HG03378 (cell line): ENCODE results near the gene LMO1.
A peak's percentile ranks its signal among the peaks of the same experiment; 100 is the strongest.

Experiments
- ATAC-seq: cut with Tn5 transposase; IDR thresholded peaks from one replicate; pipeline ENCODE4 v1.9.1; 2021; ENCODE audit warnings: mild to moderate bottlenecking, moderate library complexity; ENCODE audit not compliant: unreplicated experiment

Gene LMO1

GRCh38 chr11:8263769-8264410 lies at the start of gene LMO1:
LMO1 (minus strand) TSS chr11:8263878; CDS start chr11:8263362, 516 bp downstream.
- ATAC-seq: peak; percentile 55

GRCh38 chr11:8312986-8313385 lies 49.3 kb upstream of the LMO1 start:
- ATAC-seq: no peak

DNA sequence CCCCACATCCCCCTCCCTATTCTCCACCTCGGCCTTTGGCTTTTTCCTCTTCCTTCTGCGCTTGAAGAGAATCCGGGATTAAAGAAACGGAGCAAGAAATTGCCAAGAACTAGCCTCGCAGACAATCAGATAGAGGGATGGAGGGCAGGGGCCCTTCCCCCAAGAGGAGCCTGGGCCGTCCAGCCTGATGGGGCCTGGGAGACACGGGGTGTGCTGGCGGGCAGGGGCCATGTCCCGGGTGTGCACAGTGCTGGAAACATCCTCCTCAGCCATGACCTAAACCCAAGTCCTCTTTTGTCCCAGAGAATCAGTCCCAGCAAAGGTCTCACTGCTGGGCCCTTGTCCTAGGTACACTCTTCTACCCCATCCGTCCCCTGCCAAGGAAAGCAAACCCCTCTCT lies 47.7 kb upstream of the LMO1 start:
- ATAC-seq: no peak

- no peak for ATAC-seq
Measured at GRCh38 chr11:8310743-8311298, 47.1 kb upstream of the LMO1 start.

GRCh38 chr11:8309862-8310261 lies 46.2 kb upstream of the LMO1 start:
- ATAC-seq: no peak

- no peak for ATAC-seq
Measured at GRCh38 chr11:8309311-8309710, 45.6 kb upstream of the LMO1 start.

DNA sequence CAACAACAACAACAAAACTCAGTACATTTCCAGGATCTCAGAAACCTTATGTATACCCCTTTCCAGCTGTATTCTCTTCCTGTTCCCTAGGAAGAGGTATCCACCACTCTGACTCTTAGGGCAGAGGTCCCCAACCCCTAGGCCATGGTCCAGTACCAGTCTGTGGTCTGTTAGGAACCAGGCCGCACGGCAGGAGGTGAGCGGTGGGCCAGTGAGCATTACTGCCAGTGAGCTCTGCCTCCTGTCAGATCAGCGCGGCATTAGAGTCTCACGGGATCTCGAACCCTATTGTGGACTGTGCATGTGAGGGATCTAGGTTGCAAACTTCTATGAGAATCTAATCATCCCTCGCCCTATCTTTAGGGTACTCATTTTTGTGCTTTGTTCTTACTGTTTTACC lies 43.9 kb upstream of the LMO1 start:
- ATAC-seq: no peak

GRCh38 chr11:8301622-8302021 lies 37.9 kb upstream of the LMO1 start:
- ATAC-seq: no peak

DNA sequence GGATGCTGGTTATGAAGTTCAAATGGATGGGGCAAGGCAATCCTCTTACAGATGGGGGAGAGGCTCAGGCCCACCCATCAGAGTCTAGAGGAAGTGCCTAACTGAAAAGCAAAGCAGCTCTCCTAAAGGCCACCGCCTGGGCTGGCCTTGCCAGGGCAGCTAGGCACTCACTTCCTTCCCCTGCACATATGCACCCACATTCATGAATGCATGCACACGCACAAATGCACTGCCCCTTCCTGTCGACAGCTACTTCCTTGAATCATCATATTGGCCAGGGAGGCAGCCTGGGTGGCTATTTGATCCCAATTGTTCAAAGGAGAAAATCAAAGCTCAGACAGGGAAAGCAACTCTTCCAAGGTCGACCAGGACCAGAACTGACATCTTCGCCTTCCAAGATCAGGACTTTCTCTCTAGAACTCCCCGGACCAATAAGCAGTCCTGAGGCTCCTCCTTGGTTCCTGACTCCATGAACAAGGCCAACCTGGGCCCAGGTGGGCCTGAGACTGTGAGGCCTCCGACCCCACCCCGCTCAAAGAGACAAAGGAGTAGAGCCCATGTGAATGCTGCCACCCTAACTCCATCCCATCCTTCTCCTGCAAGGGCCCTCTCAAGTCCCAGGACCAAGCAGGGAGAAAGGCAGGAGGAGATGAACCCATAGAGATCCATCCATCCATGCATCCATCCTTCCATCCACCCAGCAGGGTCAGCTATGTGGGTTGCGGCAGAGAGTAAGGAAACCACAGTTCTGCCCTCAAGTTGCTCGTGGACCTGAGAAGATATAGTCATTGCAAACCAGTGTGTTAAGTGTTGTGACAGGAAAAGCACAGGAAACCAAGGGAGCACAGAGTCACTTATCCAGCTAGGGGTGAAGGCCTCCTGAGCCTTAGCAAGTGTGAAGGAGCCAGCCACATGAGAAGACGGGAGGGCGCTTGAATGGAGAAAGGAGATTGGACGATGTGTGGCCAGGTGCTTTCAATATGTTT lies 35.4 kb upstream of the LMO1 start:
- no peak for ATAC-seq

GRCh38 chr11:8297781-8298440 lies 34.2 kb upstream of the LMO1 start:
- no peak for ATAC-seq

- ATAC-seq: no peak
Measured at GRCh38 chr11:8296872-8297271, 33.2 kb upstream of the LMO1 start.

DNA sequence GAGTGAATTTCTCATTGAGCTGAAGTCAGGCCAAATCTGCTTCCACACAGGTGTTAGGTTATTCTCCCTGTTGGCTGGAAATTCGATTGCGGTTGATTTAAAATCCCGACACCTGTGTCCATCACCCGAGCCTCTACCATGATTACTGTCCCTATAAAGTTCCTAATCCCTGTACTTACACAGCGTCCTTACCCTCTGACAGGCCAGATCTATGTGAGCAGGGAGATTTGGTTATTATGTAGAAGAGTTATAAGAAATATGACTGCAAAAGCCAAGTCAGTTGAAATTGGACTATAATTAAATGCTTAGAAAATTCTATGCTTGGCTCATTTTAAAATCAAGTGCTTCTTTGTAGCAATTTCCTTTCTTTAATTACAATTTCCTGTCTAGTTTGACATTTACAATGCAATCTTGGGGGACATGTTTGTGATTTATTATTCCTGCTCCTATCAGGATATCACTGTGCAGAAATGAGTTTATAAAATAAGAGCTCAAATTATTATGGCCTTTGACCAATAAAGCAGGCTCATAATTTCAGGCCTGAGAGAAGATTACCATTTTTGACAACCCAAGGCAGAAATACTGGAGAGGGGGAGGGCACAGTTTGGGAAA lies 32.5 kb upstream of the LMO1 start:
- ATAC-seq: no peak

GRCh38 chr11:8294251-8294935 lies 30.7 kb upstream of the LMO1 start:
- no peak for ATAC-seq

DNA sequence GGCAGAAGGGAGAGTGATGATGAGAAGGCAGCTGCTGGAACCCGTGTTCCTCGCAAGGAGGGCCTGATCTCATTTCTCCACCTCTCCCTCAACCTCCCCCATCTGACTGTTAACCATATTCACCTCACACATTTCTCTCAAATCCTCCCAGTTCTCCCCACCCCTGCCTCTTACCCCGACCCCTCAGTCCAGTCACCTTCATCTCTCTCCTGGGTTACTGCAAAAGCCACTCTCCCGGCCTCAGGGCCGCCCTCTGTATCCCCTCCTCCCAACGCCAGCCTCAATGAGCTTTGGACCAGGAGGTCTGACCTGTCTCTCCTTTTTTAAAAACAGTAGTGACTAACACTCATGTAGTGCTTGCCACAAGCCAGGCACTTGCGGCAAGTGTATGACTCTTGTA lies 29.5 kb upstream of the LMO1 start:
- ATAC-seq: no peak

- ATAC-seq: no peak
Measured at GRCh38 chr11:8292351-8292750, 28.7 kb upstream of the LMO1 start.

GRCh38 chr11:8291421-8292350 lies 28.0 kb upstream of the LMO1 start:
- no peak for ATAC-seq

- ATAC-seq: no peak
Measured at GRCh38 chr11:8290081-8290810, 26.6 kb upstream of the LMO1 start.

DNA sequence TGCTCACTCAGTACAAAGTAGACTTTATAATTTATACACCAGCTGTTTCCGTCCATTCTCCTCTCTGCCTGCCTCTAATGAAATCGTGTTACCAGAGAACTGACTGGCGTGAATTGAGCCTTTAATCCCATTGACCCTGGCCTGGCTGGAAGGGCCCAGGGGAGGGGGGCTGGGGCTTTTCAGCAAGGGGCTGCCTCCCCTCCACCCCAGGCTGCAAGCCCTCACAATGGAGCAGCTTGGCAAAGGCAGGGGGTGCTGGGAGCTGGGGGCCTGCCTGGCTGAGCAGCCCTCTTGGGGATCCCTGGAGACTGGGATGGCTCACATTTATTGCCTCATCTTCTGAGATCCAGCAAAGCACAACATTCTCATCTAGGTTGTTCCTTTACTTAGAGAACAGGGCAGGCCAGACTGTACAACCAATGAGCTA lies 25.8 kb upstream of the LMO1 start:
- no peak for ATAC-seq
